Thoracic aorta (tissue), 2 donors: Measurements from ENCODE around the gene C11orf91. TPM values are rescaled to one million over a fixed set of nuclear protein-coding genes. Genes with fewer than 3 reads are reported as not detected.
"Not testable (repeated sequence)": the region's sequence is repeated elsewhere in the genome, so short reads cannot be mapped to it uniquely, and the experiment has no call there.

Experiments
- ATAC-seq: fragments of 150-250 bp; one replicate; pipeline ENCODE4 v1.8.0; 2017; ENCODE audit warnings: low read depth; ENCODE audit not compliant: insufficient number of reproducible peaks, low FRiP score
- DNase-seq: peaks from one replicate; pipeline ENCODE4 v3.0.0-alpha.2; 2020; ENCODE audit warnings: low spot score
- H3K27ac ChIP-seq, 2 donors: fragments of 200-600 bp; sonication (generic); 1 replicate in 1 of 2; 2 replicates in 1 of 2; pipeline ENCODE4 v1.5.1; 2016; ENCODE audit warnings: mild to moderate bottlenecking in 2 of 2, moderate library complexity in 2 of 2
- H3K27me3 ChIP-seq: fragments of 200-600 bp; sonication (generic); replicated peaks from 2 replicates; pipeline ENCODE4 v1.6.0; 2016; ENCODE audit warnings: mild to moderate bottlenecking; ENCODE audit not compliant: insufficient read depth
- H3K36me3 ChIP-seq: fragments of 200-600 bp; sonication (generic); one replicate; pipeline ENCODE4 v1.5.1; 2016
- H3K4me1 ChIP-seq, 2 donors: fragments of 200-600 bp; sonication (generic); 1 replicate in 1 of 2; 2 replicates in 1 of 2; pipeline versions ENCODE4 v1.5.1 to v1.6.0; 2016; ENCODE audit warnings: low read depth in 2 of 2, mild to moderate bottlenecking in 1 of 2; ENCODE audit not compliant: control insufficient read depth in 1 of 2
- H3K4me3 ChIP-seq: fragments of 200-600 bp; sonication (generic); 2 replicates; pipeline ENCODE4 v1.5.1; 2016; ENCODE audit warnings: mild to moderate bottlenecking
- H3K9me3 ChIP-seq: fragments of 200-600 bp; sonication (generic); 2 replicates; pipeline ENCODE4 v1.5.1; 2016
- total RNA-seq, 2 donors: library from RNA; depleted of rRNA; stranded (reverse); fragments of >200 nt; gene quantifications; one replicate each; pipeline versions ENCODE4 v1.1.0 to v1.2.3, GENCODE V29; 2016
- TF ChIP-seq, protein P1 (sequence below): fragments of 200-600 bp; sonication (generic); IDR thresholded peaks from one replicate; pipeline ENCODE4 v1.5.1; 2019; ENCODE audit warnings: antibody characterized with exemption

C11orf91 gene
- total RNA-seq, 2 donors from 2014 or later: not detected

DNA sequence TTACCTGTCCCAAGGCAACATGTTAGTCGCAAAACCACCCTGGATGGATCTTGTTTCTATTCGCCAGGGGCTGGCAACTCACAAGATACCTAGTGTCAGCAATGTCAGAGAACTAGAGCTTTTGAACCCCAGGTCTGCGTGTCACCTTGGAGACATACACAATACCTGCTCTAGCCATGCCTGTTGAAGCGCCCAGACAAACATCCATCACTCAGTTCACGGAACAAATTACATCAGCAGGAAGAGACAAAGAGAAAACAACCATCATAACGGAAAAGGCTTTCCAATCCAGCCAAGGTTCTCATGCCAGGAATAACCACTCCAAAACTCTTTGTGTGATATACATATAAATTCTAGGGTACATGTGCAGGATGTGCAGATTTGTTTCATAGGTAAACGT lies 33.4 kb upstream of the C11orf91 start:
- Histone ChIP-seq H3K36me3 (peaks cover 5% of the 10 kb centered on the region), H3K4me1 (peaks cover 14 to 49% of the 10 kb centered on the region in 2 donors), H3K27ac (peak overlapping the region in 1 of 2 donors; percentile 95), H3K4me3 (peak overlapping the region; percentile 98), H3K9me3 (no peaks in the 10 kb centered on the region), H3K27me3 (no peaks in the 10 kb centered on the region)
- TF ChIP-seq, protein P1, sequence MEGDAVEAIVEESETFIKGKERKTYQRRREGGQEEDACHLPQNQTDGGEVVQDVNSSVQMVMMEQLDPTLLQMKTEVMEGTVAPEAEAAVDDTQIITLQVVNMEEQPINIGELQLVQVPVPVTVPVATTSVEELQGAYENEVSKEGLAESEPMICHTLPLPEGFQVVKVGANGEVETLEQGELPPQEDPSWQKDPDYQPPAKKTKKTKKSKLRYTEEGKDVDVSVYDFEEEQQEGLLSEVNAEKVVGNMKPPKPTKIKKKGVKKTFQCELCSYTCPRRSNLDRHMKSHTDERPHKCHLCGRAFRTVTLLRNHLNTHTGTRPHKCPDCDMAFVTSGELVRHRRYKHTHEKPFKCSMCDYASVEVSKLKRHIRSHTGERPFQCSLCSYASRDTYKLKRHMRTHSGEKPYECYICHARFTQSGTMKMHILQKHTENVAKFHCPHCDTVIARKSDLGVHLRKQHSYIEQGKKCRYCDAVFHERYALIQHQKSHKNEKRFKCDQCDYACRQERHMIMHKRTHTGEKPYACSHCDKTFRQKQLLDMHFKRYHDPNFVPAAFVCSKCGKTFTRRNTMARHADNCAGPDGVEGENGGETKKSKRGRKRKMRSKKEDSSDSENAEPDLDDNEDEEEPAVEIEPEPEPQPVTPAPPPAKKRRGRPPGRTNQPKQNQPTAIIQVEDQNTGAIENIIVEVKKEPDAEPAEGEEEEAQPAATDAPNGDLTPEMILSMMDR: no peak
- DNase-seq (no peak), ATAC-seq (no peak)

DNA sequence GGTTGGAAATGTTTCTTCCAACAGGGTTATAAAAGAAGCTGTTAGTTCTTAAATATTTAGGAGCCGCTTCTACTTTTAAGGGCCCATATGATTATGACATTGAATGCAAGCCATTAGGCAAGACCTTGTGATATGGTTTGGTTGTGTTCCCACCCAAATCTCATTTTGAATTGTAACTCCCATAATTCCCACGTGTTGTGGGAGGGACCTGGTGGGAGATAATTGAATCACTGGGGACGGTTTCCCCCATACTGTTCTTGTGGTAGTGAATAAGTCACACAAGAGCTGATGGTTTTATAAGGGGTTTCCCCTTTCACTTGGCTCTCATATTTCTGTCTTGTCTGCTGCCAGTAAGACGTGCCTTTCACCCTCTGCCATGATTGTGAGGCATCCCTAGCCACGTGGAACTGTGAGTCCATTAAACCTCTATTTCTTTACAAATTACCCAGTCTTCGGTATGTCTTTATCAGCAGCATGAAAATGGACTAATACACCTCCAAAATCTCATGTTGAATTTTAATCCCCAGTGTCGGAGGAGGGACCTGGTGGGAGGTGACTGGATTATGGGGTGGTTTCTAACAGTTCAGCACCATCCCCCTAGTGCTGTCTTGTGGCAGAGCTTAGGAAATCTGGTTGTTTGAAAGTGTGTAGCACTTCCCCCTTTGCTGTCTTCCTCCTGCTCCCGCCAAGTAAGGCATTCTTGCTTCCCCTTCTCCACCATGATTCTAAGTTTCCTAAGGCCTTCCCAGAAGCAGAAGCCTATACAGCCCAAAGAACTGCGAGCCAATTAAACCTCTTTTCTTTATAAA lies 31.3 kb upstream of the C11orf91 start:
- Histone ChIP-seq H3K27ac (no peak overlapping the region), H3K9me3 (no peaks in the 10 kb centered on the region), H3K4me1 (peaks cover 14 to 42% of the 10 kb centered on the region in 2 donors), H3K27me3 (no peaks in the 10 kb centered on the region), H3K36me3 (peaks cover 5% of the 10 kb centered on the region), H3K4me3 (no peak overlapping the region)
- ATAC-seq: no peak
- TF ChIP-seq, protein P1: no peak
- DNase-seq: no peak

DNA sequence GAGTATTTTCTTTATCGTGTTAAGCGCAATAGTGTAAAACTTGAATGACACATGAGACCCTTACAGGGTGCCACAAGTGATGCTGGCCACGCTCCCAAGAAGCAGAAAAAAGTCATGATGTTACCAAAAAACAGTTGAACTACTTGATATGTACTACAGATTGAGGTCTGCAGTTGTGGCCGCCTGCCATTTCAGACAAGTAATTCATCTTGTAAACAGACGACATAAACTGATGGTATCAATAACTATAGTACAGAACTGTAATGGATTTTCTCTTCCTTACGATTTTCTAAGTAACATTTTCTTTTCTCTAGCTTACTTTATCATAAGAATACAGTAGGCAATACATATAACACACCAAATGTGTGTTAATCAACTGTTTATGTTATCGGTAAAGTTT lies 30.1 kb upstream of the C11orf91 start:
- no peak for ATAC-seq
- no peaks in the 10 kb centered on the region for H3K27me3 ChIP-seq
- no peak overlapping the region for H3K4me3 ChIP-seq
- H3K9me3 ChIP-seq: no peaks in the 10 kb centered on the region
- DNase-seq: no peak
- H3K36me3 ChIP-seq: peaks cover 5% of the 10 kb centered on the region
- no peak overlapping the region for H3K27ac ChIP-seq
- TF ChIP-seq, protein P1: no peak
- peaks cover 14 to 38% of the 10 kb centered on the region in 2 donors for H3K4me1 ChIP-seq

DNA sequence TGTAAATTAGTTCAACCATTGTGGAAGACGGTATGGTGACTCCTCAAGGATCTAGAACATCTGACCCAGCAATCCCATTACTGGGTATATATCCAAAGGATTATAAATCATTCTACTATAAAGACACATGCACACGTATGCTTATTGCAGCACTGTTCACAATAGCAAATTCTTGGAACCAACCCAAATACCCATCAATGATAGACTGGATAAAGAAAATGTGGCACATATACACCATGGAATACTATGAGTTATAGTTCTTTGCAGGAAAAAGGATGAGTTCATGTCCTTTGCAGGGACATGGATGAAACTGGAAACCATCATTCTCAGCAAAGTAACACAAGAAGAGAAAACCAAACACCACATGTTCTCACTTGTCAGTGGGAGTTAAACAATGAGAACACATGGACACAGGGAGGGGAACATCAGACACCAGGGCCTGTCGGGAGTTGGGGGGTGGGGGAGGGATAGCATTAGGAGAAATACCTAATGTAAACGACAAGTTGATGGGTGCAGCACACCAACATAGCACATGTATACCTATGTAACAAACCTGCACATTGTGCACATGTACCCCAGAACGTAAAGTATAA lies 28.5 kb upstream of the C11orf91 start:
- H3K36me3 ChIP-seq, ATAC-seq, H3K4me3 ChIP-seq, H3K27me3 ChIP-seq, H3K27ac ChIP-seq, DNase-seq, H3K9me3 ChIP-seq: not testable (repeated sequence)
- peaks cover 23 to 48% of the 10 kb centered on the region in 2 donors for H3K4me1 ChIP-seq

DNA sequence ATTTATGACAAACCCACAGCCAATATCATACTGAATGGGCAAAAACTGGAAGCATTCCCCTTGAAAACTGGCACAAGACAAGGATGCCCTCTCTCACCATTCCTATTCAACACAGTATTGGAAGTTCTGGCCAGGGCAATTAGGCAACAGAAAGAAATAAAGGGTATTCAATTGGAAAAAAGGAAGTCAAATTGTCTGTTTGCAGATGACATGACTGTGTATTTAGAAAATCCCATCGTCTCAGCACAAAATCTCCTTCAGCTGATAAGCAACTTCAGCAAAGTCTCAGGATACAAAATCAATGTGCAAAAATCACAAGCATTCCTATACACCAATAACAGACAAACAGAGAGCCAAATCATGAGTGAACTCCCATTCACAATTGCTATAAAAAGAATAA lies 26.9 kb upstream of the C11orf91 start:
- H3K36me3 ChIP-seq, H3K27me3 ChIP-seq, H3K27ac ChIP-seq, H3K9me3 ChIP-seq, ATAC-seq, DNase-seq, H3K4me3 ChIP-seq: not testable (repeated sequence)
- peaks cover 26 to 48% of the 10 kb centered on the region in 2 donors for H3K4me1 ChIP-seq

DNA sequence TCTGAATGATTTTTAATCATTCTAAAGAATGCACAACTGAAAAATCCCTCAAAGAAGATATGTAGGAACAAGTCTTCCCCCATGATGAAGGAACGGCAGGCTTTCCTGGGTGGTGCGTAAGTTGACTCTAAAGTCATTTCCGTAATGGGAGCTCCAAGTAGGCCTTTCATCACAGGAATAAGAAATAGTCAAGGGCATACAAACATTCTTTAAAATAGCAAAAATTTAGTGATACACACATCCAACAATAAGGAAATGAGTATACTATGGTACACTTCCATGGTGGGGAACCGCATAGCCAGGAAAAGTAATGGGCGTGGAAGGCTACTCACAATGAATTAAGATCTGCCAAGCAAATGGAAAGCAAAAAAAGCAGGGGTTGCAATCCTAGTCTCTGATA lies 24.9 kb upstream of the C11orf91 start:
- no peak overlapping the region for H3K4me3 ChIP-seq
- H3K27me3 ChIP-seq: no peaks in the 10 kb centered on the region
- ATAC-seq (no peak), DNase-seq (no peak)
- TF ChIP-seq, protein P1: no peak
- H3K9me3 ChIP-seq: no peaks in the 10 kb centered on the region
- H3K36me3 ChIP-seq: peaks cover 4% of the 10 kb centered on the region
- H3K27ac ChIP-seq: peak overlapping the region; percentile 58 to 71
- peaks cover 31 to 45% of the 10 kb centered on the region in 2 donors for H3K4me1 ChIP-seq
